GM11168 (cell line): Measurements from ENCODE around the gene ERMARD.

Experiments
- in situ Hi-C: fragments of 300-500 bp; cut with MboI; formaldehyde crosslinking; loops from one replicate; pipeline ENCODE4 v1.12.0; 2022; ENCODE audit warnings: low sequenced_read_pairs; ENCODE audit not compliant: unreplicated experiment

ERMARD gene

GRCh38 chr6:169816054-169816453, 64.6 kb downstream of the ERMARD start:
- in situ Hi-C loops, result no loop called here

- in situ Hi-C loops, result no loop called here
Observed at GRCh38 chr6:169816975-169817374, 65.6 kb downstream of the ERMARD start.

- in situ Hi-C loops, result loop anchor here (10.0 kb wide), 1 partner anchor 704 kb away; no protein-coding TSS in a partner anchor
Observed at GRCh38 chr6:169820358-169820757, 68.9 kb downstream of the ERMARD start.

GRCh38 chr6:169824021-169824420, 72.6 kb downstream of the ERMARD start:
- in situ Hi-C loops, result loop anchor here (10.0 kb wide), 1 partner anchor 701 kb away; no protein-coding TSS in a partner anchor

- in situ Hi-C loops, result loop anchor here (10.0 kb wide), 1 partner anchor 700 kb away; no protein-coding TSS in a partner anchor
Observed at GRCh38 chr6:169824848-169825557, 73.6 kb downstream of the ERMARD start.

- in situ Hi-C loops, result loop anchor here (10.0 kb wide), 1 partner anchor 699 kb away; no protein-coding TSS in a partner anchor
Observed at GRCh38 chr6:169825558-169826225, 74.3 kb downstream of the ERMARD start.

GRCh38 chr6:169826697-169827096, 75.3 kb downstream of the ERMARD start:
- in situ Hi-C loops, result loop anchor here (10.0 kb wide), 1 partner anchor 698 kb away; no protein-coding TSS in a partner anchor

- in situ Hi-C loops, result loop anchor here (10.0 kb wide), 1 partner anchor 697 kb away; no protein-coding TSS in a partner anchor
Observed at GRCh38 chr6:169827290-169827717, 75.9 kb downstream of the ERMARD start.

GRCh38 chr6:169828176-169828575, 76.8 kb downstream of the ERMARD start:
- in situ Hi-C loops, result loop anchor here (10.0 kb wide), 1 partner anchor 697 kb away; no protein-coding TSS in a partner anchor

GRCh38 chr6:169829786-169830185, 78.4 kb downstream of the ERMARD start:
- in situ Hi-C loops, result loop anchor here (10.0 kb wide), 1 partner anchor 695 kb away; no protein-coding TSS in a partner anchor

- in situ Hi-C loops, result no loop called here
Observed at GRCh38 chr6:169830876-169831275, 79.5 kb downstream of the ERMARD start.
